A673 (cell line): ENCODE results near the gene CDKL5.

Source experiments
- EZH2 ChIP-seq: fragments of 200-600 bp; sonication (generic); IDR thresholded peaks from 2 replicates; pipeline ENCODE4 v1.6.1; 2017; ENCODE audit warnings: borderline replicate concordance, low read depth, mild to moderate bottlenecking, mixed read lengths, antibody characterized with exemption, low read length; ENCODE audit not compliant: poor library complexity, severe bottlenecking
- TF ChIP-seq, protein P1 (sequence below): fragments of 300-800, 200-600 bp; sonication (generic); conservative IDR thresholded peaks from 2 replicates; pipeline ENCODE4 v1.5.1; 2017; ENCODE audit warnings: low read depth, mild to moderate bottlenecking, antibody characterized with exemption, low read length, moderate library complexity, mixed read lengths

DNA sequence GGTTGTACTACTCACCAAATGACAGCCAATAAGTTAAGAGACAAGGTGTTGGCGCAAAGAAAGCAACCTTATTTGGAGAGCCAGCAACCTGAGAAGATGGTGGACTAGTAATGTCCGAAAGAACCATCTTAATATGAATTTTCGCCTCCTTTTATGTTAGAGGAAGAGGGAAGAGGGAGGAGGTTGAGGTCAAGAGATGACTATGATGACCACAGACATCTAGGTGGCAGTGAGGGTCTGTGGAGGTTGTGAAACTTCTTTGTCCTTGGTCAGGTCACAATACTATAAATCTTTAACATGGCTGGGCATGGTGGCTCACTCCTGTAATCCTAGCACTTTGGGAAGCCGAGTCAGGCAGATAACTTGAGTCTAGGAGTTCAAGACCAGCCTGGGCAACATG, 15.4 kb downstream of the CDKL5 start:
- TF ChIP-seq, protein P1, sequence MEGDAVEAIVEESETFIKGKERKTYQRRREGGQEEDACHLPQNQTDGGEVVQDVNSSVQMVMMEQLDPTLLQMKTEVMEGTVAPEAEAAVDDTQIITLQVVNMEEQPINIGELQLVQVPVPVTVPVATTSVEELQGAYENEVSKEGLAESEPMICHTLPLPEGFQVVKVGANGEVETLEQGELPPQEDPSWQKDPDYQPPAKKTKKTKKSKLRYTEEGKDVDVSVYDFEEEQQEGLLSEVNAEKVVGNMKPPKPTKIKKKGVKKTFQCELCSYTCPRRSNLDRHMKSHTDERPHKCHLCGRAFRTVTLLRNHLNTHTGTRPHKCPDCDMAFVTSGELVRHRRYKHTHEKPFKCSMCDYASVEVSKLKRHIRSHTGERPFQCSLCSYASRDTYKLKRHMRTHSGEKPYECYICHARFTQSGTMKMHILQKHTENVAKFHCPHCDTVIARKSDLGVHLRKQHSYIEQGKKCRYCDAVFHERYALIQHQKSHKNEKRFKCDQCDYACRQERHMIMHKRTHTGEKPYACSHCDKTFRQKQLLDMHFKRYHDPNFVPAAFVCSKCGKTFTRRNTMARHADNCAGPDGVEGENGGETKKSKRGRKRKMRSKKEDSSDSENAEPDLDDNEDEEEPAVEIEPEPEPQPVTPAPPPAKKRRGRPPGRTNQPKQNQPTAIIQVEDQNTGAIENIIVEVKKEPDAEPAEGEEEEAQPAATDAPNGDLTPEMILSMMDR, result no peak
- no peak for TF ChIP-seq EZH2
